ENCODE results near the gene CTNND2. TPM values are rescaled to one million over a fixed set of nuclear protein-coding genes. Genes with fewer than 3 reads are reported as not detected.

CTNND2 gene
- total RNA-seq, 1 donor from 2014 or later, result 143 TPM

DNA sequence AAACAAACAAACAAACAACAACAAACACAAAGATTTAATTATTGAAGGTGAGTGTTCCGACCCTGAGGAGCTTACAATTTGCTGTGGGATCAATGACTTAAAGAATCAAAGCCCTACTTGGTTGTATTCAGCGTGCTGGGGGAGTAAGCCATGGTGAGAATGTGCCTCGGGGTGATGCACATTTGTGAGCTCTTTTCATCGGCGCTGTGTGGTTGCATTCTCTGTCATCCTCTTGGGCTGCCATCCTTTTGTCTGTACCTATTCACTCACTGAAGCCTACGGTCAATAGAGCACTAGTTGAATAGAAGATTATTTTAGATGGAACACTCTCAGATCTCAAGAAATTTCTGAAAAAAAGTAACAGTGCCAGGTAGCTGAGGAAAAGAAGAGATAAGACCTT lies 203.9 kb downstream of the CTNND2 start:
- Mint-ChIP-seq H3K27ac (no peak overlapping the region), H3K27me3 (no peaks in the 10 kb centered on the region), H3K36me3 (ENCODE audit: insufficient read depth) (peaks cover 6% of the 10 kb centered on the region), H3K9me3 (ENCODE audit: low read depth) (peaks cover 3% of the 10 kb centered on the region), H3K4me3 (ENCODE audit: low read depth) (no peak overlapping the region), H3K4me1 (ENCODE audit: low read depth) (peaks cover 6% of the 10 kb centered on the region)
- no peak for DNase-seq (ENCODE audit: low spot score, unreplicated experiment)
- TF ChIP-seq CTCF (IDR thresholded peaks at IDR 0.05; ENCODE audit: unreplicated experiment), result no peak

DNA sequence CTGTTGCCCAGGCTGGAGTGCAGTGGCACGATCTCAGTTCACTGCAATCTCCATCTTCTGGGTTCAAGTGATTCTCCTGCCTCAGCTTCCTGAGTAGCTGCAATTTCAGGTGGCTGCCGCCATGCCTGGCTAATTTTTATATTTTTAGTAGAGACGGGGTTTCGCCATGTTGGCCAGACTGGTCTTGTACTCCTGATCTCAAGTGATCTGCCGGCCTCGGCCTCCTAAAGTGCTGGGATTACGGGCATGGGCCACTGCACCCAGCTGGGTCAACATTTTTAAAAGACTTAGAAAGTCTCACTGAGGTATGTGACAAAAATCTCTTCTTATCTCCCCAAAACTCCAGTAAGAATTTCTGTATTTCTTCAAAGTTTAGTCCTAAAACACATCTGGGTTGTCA lies 211.6 kb downstream of the CTNND2 start:
- no peak overlapping the region for H3K4me3 Mint-ChIP-seq (ENCODE audit: low read depth)

DNA sequence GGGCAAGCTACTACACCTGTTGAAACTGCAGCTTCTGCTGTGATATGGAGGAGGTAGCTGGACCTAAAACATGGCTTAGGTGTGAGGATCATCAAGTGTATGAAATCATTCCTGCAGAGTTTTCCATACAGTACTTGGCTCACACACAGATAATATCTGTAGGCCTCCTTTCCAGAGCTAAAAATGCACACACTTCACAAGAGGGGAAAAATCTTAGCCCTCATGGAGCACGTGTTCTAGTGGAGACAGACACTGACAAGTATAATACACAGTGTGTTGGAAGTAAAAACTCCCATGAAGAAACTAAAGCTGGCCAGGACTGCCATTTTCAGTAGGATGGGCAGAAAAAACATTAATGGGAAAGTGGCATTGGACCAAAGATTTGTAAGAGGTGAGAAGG lies 216.7 kb downstream of the CTNND2 start:
- Mint-ChIP-seq H3K27ac (no peak overlapping the region), H3K9me3 (ENCODE audit: low read depth) (no peaks in the 10 kb centered on the region), H3K4me3 (ENCODE audit: low read depth) (no peak overlapping the region), H3K27me3 (no peaks in the 10 kb centered on the region), H3K4me1 (ENCODE audit: low read depth) (no peaks in the 10 kb centered on the region), H3K36me3 (ENCODE audit: insufficient read depth) (peaks cover 7% of the 10 kb centered on the region)
- no peak for TF ChIP-seq CTCF (IDR thresholded peaks at IDR 0.05; ENCODE audit: unreplicated experiment)
- DNase-seq (ENCODE audit: low spot score, unreplicated experiment), result no peak

More for the DNA sequence above, 211.6 kb downstream of the CTNND2 start:
- H3K36me3 Mint-ChIP-seq (ENCODE audit: insufficient read depth), result peaks cover 7% of the 10 kb centered on the region
- H3K4me1 Mint-ChIP-seq (ENCODE audit: low read depth), result no peaks in the 10 kb centered on the region
- TF ChIP-seq CTCF (IDR thresholded peaks at IDR 0.05; ENCODE audit: unreplicated experiment), result no peak
- no peak overlapping the region for H3K27ac Mint-ChIP-seq
- DNase-seq (ENCODE audit: low spot score, unreplicated experiment), result no peak
- no peaks in the 10 kb centered on the region for H3K27me3 Mint-ChIP-seq
- peaks cover 4% of the 10 kb centered on the region for H3K9me3 Mint-ChIP-seq (ENCODE audit: low read depth)

- H3K4me1 Mint-ChIP-seq (ENCODE audit: low read depth), result peaks cover 3% of the 10 kb centered on the region
- no peak overlapping the region for H3K27ac Mint-ChIP-seq
- no peak overlapping the region for H3K4me3 Mint-ChIP-seq (ENCODE audit: low read depth)
- peaks cover 2% of the 10 kb centered on the region for H3K36me3 Mint-ChIP-seq (ENCODE audit: insufficient read depth)
- no peak for DNase-seq (ENCODE audit: low spot score, unreplicated experiment)
- TF ChIP-seq CTCF (IDR thresholded peaks at IDR 0.05; ENCODE audit: unreplicated experiment), result no peak
- H3K27me3 Mint-ChIP-seq, result no peaks in the 10 kb centered on the region
- no peaks in the 10 kb centered on the region for H3K9me3 Mint-ChIP-seq (ENCODE audit: low read depth)
Observed at GRCh38 chr5:11684607-11685006, 219.6 kb downstream of the CTNND2 start.

GRCh38 chr5:11683666-11684065 lies 220.6 kb downstream of the CTNND2 start:
- Mint-ChIP-seq H3K4me3 (ENCODE audit: low read depth) (no peak overlapping the region), H3K36me3 (ENCODE audit: insufficient read depth) (peaks cover 5% of the 10 kb centered on the region), H3K4me1 (ENCODE audit: low read depth) (peaks cover 3% of the 10 kb centered on the region), H3K27ac (no peak overlapping the region), H3K9me3 (ENCODE audit: low read depth) (no peaks in the 10 kb centered on the region), H3K27me3 (no peaks in the 10 kb centered on the region)
- DNase-seq (ENCODE audit: low spot score, unreplicated experiment), result no peak
- no peak for TF ChIP-seq CTCF (IDR thresholded peaks at IDR 0.05; ENCODE audit: unreplicated experiment)

Data from progenitor cell of endocrine pancreas (in vitro differentiated cells).